B cell (primary cell): Measurements from ENCODE around the gene C10orf90. TPM values are rescaled to one million over a fixed set of nuclear protein-coding genes. Genes with fewer than 3 reads are reported as not detected.

Source experiments
- ATAC-seq: fragments of 200-7000 bp; cut with Tn5 transposase; one replicate; pipeline ENCODE4 v1.10.0; 2021; ENCODE audit warnings: low read depth, mild to moderate bottlenecking, moderate number of reproducible peaks, moderate library complexity
- CTCF ChIA-PET: fragments of 350-600 bp; sonication (Branson Sonifier 250); formaldehyde crosslinking; loops from one replicate; lab custom pipeline; 2021; ENCODE audit warnings: antibody characterized with exemption, inconsistent platforms; lab: Charles Lee
- POLR2A ChIA-PET: fragments of 350-600 bp; sonication (Branson Sonifier 250); formaldehyde crosslinking; loops from one replicate; lab custom pipeline; 2021; ENCODE audit warnings: antibody characterized with exemption; lab: Charles Lee
- DNase-seq: peaks from one replicate; pipeline ENCODE4 v3.0.0; 2013
- H2AFZ ChIP-seq: 2 replicates; pipeline ENCODE4 v1.6.1; 2012; ENCODE audit warnings: mild to moderate bottlenecking, low read depth, low read length; ENCODE audit not compliant: insufficient read depth, poor library complexity, severe bottlenecking
- H3K27ac ChIP-seq, 2 donors: 1 replicate in 1 of 2; 2 replicates in 1 of 2; pipeline ENCODE4 v1.5.1; 2012 to 2013; ENCODE audit warnings: low read length in 2 of 2, mild to moderate bottlenecking in 2 of 2, moderate library complexity in 1 of 2
- H3K27me3 ChIP-seq, 4 experiments: fragments of 200-600 bp in 1 of 4; sonication (generic) in 1 of 4; replicated peaks in 1 of 4; 1 replicate in 2 of 4; 2 replicates in 2 of 4; pipeline versions ENCODE4 v1.6.1 to v1.7.0; 2013 to 2016; ENCODE audit warnings: low read length in 3 of 4, mild to moderate bottlenecking in 2 of 4, mixed read lengths in 1 of 4, moderate library complexity in 1 of 4; ENCODE audit not compliant: insufficient read depth in 4 of 4, control insufficient read depth in 3 of 4; ENCODE audit errors: control extremely low read depth in 1 of 4
- H3K36me3 ChIP-seq, 2 experiments: replicated peaks in 1 of 2; 1 replicate in 1 of 2; 2 replicates in 1 of 2; pipeline versions ENCODE4 v1.6.1 to v1.7.1; 2013; ENCODE audit warnings: low read length in 1 of 2; ENCODE audit not compliant: insufficient read depth in 2 of 2, control insufficient read depth in 1 of 2; ENCODE audit errors: control extremely low read depth in 1 of 2, extremely low read depth in 1 of 2
- H3K4me1 ChIP-seq, 2 donors: fragments of 200-600 bp in 1 of 2; sonication (generic) in 1 of 2; 1 replicate in 1 of 2; 2 replicates in 1 of 2; pipeline versions ENCODE4 v1.5.1 to v1.6.1; 2013 to 2017; ENCODE audit warnings: low read length in 2 of 2; ENCODE audit not compliant: control insufficient read depth in 2 of 2, insufficient read depth in 2 of 2
- H3K4me2 ChIP-seq: replicated peaks from 2 replicates; pipeline ENCODE3; 2012; ENCODE audit warnings: mild to moderate bottlenecking, low read depth, low read length; ENCODE audit not compliant: poor library complexity, severe bottlenecking
- H3K4me3 ChIP-seq, 5 experiments: fragments of 200-600 bp in 1 of 5; sonication (generic) in 1 of 5; 1 replicate in 3 of 5; 2 replicates in 2 of 5; pipeline versions ENCODE4 v1.5.1 to v1.7.0; 2011 to 2016; ENCODE audit warnings: low read length in 4 of 5, mild to moderate bottlenecking in 4 of 5, low read depth in 2 of 5, control low read depth in 1 of 5, moderate library complexity in 1 of 5; ENCODE audit not compliant: insufficient read depth in 1 of 5; ENCODE audit errors: control extremely low read depth in 1 of 5, extremely low read depth in 1 of 5
- H3K79me2 ChIP-seq: fragments of 200-600 bp; sonication (generic); one replicate; pipeline ENCODE4 v1.6.0; 2016; ENCODE audit warnings: low read length; ENCODE audit not compliant: control insufficient read depth, insufficient read depth
- H3K9ac ChIP-seq: fragments of 200-600 bp; sonication (generic); 2 replicates; pipeline ENCODE4 v1.6.1; 2017; ENCODE audit warnings: mild to moderate bottlenecking, low read length, moderate library complexity
- H3K9me3 ChIP-seq, 3 donors: one replicate each; pipeline versions ENCODE4 v1.6.1 to v1.7.1; 2013; ENCODE audit warnings: low read length in 2 of 3; ENCODE audit not compliant: control insufficient read depth in 2 of 3, insufficient read depth in 1 of 3; ENCODE audit errors: control extremely low read depth in 1 of 3
- H4K20me1 ChIP-seq: 2 replicates; pipeline ENCODE4 v1.6.0; 2012; ENCODE audit warnings: mild to moderate bottlenecking, low read length; ENCODE audit not compliant: insufficient read depth, control insufficient read depth, poor library complexity, severe bottlenecking
- H3K27ac Mint-ChIP-seq: one replicate; pipeline ENCODE4 v1.8.0; 2021; ENCODE audit warnings: mixed read lengths
- H3K27me3 Mint-ChIP-seq: one replicate; pipeline ENCODE4 v1.8.0; 2021; ENCODE audit warnings: mixed read lengths
- H3K4me1 Mint-ChIP-seq: one replicate; pipeline ENCODE4 v1.8.0; 2021; ENCODE audit warnings: mixed read lengths
- H3K4me3 Mint-ChIP-seq: one replicate; pipeline ENCODE4 v1.8.0; 2021; ENCODE audit warnings: mixed read lengths
- H3K9me3 Mint-ChIP-seq: one replicate; pipeline ENCODE4 v1.8.0; 2022; ENCODE audit warnings: mixed read lengths; ENCODE audit not compliant: insufficient read depth
- EZH2 ChIP-seq: IDR thresholded peaks from 2 replicates; pipeline ENCODE4 v1.6.1; 2012; ENCODE audit warnings: borderline replicate concordance, low read depth, mild to moderate bottlenecking, moderate library complexity, low read length; ENCODE audit not compliant: insufficient read depth, poor library complexity, severe bottlenecking
- WGBS: methylation state at CpG from one replicate; pipeline ENCODE4 v1.1.5; 2013; ENCODE audit warnings: missing lambda C conversion rate; ENCODE audit not compliant: insufficient coverage; 5-methylcytosine and 5-hydroxymethylcytosine counted together
- intact Hi-C: fragments of 100-400 bp; cut with micrococcal nuclease; formaldehyde crosslinking; loops from one replicate; pipeline ENCODE4 v1.10.0; 2022
- polyA plus RNA-seq: library from polyadenylated mRNA; depleted of rRNA; stranded (reverse); fragments of >200 nt; gene quantifications from 2 replicates; pipeline ENCODE4 v1.2.3, GENCODE V29; 2012
- total RNA-seq, 2 donors: library from RNA; stranded (reverse); fragments of 120-200 nt in 1 of 2; gene quantifications; 1 replicate in 1 of 2; 2 replicates in 1 of 2; pipeline versions ENCODE4 v1.2.3 to v1.2.4, GENCODE V29; 2013 to 2022
- TF ChIP-seq, protein P1 (sequence below): fragments of 200-600 bp; IDR thresholded peaks from one replicate; pipeline ENCODE4 v1.8.0; 2022; ENCODE audit warnings: antibody characterized with exemption, mild to moderate bottlenecking

The C10orf90 gene
- total and polyA plus RNA-seq, 2 donors (not counting 1 experiment from before 2014, with no cell fraction given): not detected

DNA sequence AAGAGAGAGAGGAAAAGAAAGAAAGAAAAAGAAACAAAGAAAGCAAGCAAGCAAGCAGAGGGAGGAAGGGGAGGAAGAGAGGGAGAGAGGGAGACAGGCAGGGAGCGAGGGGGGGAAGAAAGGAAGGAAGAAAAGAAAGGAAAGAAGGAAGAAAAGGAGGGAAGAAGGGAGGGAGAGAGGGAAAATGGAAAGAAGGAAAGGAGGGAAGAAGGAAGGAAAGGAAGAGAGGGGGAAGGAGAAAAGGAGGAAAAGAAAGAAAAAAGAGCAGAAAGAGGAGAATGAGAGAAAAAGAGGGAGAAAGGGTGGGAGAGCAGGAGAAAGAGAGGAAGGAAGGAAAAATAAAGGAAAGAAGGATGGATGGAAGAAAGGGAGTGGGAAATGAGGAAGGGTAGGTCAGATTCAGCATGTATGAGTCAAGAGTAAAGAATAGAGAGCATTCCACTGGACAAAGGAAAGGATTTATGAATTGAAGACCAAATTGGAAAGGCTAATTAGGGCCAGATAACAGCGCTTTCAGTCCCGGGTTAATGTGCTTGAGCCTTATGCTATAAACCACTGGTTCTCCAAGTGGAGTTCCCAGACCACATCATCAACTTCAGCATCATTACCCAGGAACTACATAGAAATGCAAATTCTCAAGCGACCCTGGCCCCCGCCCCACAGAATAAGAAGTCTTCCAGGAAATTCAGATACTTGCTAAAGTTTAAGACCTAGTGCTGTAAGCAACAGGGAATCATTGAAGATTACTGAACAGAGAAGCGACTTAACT lies 85.1 kb downstream of the C10orf90 start:
- H3K4me1 Mint-ChIP-seq: no peaks in the 10 kb centered on the region
- H3K9me3 Mint-ChIP-seq: no peaks in the 10 kb centered on the region
- H3K4me1 ChIP-seq: no peaks in the 10 kb centered on the region
- POLR2A ChIA-PET: no interaction called here
- no peak overlapping the region for H3K4me3 ChIP-seq
- no peak overlapping the region for H3K9ac ChIP-seq
- H3K79me2 ChIP-seq: no peaks in the 10 kb centered on the region
- no peak for DNase-seq
- H3K27ac ChIP-seq: no peak overlapping the region
- H2AFZ ChIP-seq: no peak overlapping the region
- no peak overlapping the region for H3K4me2 ChIP-seq
- no peak overlapping the region for H3K4me3 Mint-ChIP-seq
- no peak overlapping the region for H3K27ac Mint-ChIP-seq
- CTCF ChIA-PET: no interaction called here
- H3K36me3 ChIP-seq: no peaks in the 10 kb centered on the region
- TF ChIP-seq, protein P1, sequence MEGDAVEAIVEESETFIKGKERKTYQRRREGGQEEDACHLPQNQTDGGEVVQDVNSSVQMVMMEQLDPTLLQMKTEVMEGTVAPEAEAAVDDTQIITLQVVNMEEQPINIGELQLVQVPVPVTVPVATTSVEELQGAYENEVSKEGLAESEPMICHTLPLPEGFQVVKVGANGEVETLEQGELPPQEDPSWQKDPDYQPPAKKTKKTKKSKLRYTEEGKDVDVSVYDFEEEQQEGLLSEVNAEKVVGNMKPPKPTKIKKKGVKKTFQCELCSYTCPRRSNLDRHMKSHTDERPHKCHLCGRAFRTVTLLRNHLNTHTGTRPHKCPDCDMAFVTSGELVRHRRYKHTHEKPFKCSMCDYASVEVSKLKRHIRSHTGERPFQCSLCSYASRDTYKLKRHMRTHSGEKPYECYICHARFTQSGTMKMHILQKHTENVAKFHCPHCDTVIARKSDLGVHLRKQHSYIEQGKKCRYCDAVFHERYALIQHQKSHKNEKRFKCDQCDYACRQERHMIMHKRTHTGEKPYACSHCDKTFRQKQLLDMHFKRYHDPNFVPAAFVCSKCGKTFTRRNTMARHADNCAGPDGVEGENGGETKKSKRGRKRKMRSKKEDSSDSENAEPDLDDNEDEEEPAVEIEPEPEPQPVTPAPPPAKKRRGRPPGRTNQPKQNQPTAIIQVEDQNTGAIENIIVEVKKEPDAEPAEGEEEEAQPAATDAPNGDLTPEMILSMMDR: no peak
- no peak for TF ChIP-seq EZH2
- H3K9me3 ChIP-seq: peaks cover 0 to 9% (median 0%) of the 10 kb centered on the region in 3 donors
- intact Hi-C loops: no loop called here
- 91% methylated on average over 3 of the region's 6 CpGs for WGBS
- ATAC-seq: no peak
- no peaks in the 10 kb centered on the region for H3K27me3 Mint-ChIP-seq
- H4K20me1 ChIP-seq: no peaks in the 10 kb centered on the region
- H3K27me3 ChIP-seq: no peaks in the 10 kb centered on the region

- ChIA-PET CTCF (no interaction called here), POLR2A (no interaction called here)
Observed at GRCh38 chr10:126584836-126585235, 85.7 kb downstream of the C10orf90 start.

More at GRCh38 chr10:126584836-126585235, 85.7 kb downstream of the C10orf90 start:
- Mint-ChIP-seq H3K27me3 (no peaks in the 10 kb centered on the region), H3K4me3 (no peak overlapping the region), H3K27ac (no peak overlapping the region), H3K4me1 (no peaks in the 10 kb centered on the region), H3K9me3 (no peaks in the 10 kb centered on the region)
- H3K9ac ChIP-seq: no peak overlapping the region
- H3K4me3 ChIP-seq: no peak overlapping the region
- DNase-seq (no peak), ATAC-seq (no peak)
- H3K27me3 ChIP-seq: no peaks in the 10 kb centered on the region
- no peaks in the 10 kb centered on the region for H3K4me1 ChIP-seq
- no peaks in the 10 kb centered on the region for H3K79me2 ChIP-seq
- H3K9me3 ChIP-seq: peaks cover 0 to 9% (median 0%) of the 10 kb centered on the region in 3 donors
- TF ChIP-seq, protein P1: no peak
- no peak for TF ChIP-seq EZH2
- H2AFZ ChIP-seq: no peak overlapping the region
- intact Hi-C loops: no loop called here
- H4K20me1 ChIP-seq: no peaks in the 10 kb centered on the region
- no peak overlapping the region for H3K4me2 ChIP-seq
- H3K36me3 ChIP-seq: no peaks in the 10 kb centered on the region
- no peak overlapping the region for H3K27ac ChIP-seq
- 70% methylated on average over 3 of the region's 3 CpGs for WGBS
